ENCODE measurements around the gene TRNP1.
A peak's percentile ranks its signal among the peaks of the same experiment; 100 is the strongest.

The TRNP1 gene

DNA sequence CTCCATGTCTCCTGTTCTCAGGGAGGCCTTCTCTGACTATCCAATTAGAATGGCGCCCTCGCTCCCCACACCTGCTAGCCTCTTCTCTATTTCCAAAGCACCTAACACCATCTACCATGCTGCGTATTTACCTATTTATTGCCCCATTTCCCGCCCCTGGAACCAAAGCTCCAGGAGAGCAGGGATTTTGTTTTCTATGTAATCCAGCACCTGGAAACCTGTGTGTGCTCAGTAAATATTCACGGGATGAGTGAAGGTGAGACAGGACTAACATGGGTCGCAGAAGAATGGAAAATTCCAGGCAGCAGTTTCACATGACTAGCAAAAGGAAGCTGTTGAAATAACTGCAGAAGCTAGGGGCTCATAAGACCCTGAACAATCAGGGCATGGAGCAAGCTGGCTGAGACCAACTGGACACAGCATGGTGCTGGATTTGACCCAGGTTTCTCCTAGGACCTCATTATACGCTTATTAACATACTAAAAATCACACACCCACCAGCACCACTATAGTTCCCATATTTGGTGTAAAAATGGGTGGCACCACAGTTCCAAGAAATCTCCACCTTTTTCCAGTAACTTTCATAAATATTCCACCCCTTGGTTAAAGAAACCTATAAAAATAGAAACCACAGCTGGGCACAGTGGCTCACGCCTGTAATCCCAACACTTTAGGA, 34.2 kb downstream of the TRNP1 start:
- no peak for DNase-seq (ENCODE audit: low spot score)

DNA sequence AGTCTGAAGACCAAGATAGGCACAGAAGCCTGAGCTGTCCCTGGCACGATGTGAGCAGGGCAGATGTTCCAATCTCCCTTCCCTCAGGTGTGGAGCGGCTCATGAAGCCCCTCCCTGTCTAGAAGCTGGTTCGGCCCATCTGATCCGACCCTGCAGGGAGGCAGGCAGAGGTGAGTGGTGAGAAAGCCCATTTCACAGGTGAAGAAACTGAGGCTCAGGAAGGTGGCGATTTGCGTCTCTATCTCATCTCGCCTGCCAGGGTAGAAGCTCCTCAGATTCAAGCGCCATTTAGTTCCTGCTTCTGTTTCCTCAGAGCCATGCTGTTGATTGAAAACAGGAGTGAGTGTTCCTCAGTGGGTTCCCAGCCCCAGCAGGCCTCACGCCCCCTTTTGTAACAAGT, 36.0 kb downstream of the TRNP1 start:
- DNase-seq (ENCODE audit: low spot score): no peak

DNA sequence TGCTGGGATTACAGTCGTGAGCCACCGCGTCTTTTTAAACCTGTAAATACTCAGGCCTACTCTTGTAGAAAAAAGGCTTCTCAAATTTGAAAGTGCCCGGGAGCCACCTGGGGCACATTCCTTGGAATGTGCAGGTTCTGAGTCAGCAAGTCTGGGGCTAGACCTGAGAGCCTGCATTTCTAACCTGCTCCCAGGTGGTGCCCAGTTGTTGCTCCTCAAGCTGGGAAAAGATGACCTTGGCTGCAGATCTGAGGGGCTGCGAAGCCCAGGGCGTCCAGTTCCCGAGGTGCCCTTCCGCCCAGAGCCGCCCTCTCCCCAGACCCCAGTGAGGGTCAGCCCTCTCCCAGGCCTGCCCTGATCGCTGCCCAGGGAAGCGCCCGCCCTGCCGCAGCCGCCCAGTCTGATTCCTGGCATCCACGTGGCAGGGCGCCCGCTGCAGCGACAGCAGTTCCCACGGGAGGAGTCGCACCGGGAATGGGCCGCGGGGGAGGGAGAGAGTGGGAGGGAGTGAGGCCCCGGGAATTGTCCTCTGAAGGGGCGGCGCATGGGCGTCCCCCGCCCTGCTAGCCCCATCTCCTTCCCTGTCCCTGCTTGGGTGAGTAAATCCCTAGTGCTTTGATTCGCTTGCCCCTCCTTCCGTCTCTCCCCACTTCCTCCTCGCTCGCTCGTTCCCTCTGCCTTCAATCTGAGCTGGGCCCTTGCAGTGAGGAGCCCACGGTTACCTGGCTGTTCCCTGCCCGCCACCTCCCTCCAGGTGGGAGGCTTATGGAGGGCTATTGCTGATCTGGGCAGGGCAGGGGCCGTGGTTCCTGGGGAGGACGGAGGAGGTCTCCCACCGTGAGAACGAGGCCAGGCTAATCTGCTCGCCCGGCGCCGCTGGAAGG, 38.0 kb downstream of the TRNP1 start:
- DNase-seq (ENCODE audit: low spot score): no peak

DNA sequence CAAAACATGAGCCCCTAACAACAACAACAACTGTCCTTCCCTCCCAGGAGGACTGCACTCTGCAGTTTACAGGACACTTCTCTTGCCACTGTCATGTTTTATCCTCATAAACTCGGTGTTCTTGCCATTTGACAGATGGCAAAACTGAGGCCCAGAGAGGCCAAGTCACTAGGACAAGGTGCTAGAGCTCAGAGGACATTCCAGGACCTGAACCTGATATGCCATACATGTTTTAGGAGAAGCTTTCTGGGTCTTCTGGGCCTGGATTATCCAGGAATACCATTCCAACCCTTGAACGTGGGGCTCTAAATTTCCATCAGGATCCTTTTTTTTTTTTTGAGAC, 38.6 kb downstream of the TRNP1 start:
- no peak for DNase-seq (ENCODE audit: low spot score)

DNA sequence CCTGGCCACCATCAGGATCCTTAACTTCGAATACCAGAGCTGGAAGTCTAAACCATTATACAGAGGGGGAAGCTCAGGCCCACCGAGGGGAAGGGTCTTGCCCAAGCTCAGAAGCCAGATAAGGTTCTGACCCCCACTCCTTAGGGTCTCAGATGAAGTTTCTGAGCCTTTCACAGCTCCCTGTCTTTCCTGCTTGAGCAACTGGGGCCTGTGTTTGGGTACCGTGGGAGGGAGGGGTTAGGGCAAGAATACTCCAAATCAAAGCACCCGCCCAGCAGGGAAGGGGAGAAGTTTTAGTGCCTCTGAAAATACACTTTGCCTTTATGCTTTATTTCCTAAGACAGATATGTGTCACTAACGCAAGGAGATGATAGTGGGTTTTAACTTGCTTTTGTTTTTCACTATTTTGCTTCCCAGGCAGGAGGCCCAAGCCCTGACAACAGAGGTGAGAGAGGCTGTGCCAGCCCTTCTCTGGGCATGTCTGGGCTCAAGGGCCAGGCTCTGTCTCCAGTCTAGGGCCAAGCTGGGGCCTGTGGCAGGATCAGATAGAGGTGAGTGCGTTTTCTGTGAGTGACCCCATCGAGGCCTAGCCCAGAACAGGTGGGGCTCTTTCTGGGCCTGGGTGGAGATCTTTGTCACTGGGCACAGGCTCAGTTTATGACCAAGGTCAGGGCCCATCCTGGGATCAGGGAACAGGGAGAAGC, 39.7 kb downstream of the TRNP1 start:
- DNase-seq (ENCODE audit: low spot score): no peak

DNA sequence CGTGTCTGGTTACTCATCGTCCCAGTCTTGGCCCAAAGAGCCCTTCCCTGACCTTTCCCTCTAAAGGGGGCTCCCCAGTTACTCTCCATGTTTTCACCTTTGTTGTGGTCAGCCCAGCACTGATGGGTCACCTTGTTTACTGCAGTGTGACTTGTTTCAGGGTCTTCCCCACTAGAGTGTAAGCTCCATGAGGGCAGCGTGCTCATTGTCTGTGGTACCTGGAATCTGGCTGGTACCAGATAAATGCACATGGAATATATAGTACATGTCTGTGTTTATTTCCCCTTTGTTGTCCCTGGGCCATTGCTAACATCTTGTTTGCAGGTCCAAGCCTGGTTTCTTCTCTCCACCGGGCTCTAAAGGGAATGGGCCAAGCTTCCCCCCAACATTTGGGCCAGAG, 41.9 kb downstream of the TRNP1 start:
- DNase-seq (ENCODE audit: low spot score): no peak

DNA sequence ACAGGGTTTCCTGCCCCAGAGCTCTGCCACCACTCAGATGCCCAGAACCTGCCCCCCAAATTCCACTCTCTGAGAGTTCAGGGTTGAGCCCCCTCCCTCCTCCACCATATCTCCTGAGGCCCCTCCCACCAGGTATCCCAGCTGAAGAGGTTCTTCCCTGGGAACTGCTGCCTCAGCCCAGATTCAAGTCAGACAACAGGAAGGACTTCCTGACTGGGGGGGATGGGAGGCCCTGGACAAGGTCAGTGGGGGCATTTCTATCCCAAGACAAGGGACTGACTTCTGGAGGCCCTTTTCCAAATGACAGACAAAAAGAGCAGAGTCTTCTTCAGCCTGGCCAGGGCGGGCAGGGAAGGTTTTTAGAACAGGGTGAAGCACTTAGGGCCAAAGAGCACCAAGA, 43.2 kb downstream of the TRNP1 start:
- no peak for DNase-seq (ENCODE audit: low spot score)

DNA sequence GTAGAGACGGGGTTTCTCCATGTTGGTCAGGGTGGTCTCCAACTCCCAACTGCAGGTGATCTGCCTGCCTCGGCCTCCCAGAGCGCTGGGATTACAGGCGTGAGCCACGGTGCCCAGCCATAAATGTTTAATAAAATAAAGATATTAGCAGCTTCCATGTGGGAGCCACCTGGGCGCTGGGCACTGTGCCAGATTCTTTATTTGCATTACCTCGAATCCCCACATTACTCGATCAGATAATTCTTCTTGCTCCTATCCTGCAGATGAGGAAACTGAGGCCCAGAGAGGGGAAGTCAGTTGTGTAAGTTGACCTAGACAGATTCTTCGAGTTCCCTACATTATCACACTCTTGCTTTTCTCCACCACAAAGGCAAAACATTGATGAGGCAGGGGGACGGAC, 44.0 kb downstream of the TRNP1 start:
- DNase-seq (ENCODE audit: low spot score): no peak

DNA sequence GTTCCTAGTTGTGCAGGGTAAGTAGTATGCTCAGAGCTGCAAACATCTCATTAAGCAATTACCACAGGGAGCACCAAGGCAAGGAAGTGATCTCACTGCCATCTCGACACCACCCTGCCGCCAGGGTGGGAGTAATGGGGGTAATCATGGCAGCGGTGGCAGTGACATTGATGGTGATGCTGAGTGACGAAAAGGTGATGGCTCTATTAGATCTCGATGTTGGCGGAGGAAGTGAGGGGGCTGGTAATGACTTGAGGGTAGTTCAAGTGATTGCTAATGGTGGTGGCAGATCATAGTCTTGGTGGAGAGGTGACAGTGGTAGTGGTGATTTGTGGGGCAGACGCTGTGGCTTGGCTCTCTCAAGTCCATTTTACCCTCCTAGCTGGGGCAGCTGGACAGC, 44.5 kb downstream of the TRNP1 start:
- no peak for DNase-seq (ENCODE audit: low spot score)

DNA sequence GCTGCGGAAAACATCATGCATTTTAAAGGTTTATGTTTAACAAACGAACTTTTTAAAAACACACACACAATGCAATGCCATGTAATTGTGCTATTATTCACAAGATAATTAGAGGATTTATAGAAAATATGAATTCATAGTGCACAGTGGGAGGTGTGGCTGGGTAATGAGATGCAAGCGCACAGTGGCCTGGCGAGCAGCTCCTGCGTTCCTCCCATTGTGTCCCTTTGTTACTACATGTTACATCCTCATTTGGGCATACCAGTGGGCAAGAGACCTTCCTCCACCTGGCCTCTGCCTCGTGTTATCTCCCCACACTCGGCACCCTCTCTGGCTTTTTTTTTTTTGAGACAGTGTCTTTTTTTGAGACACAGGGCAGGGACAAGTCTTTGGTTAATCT, 49.2 kb downstream of the TRNP1 start:
- DNase-seq (ENCODE audit: low spot score): no peak

DNA sequence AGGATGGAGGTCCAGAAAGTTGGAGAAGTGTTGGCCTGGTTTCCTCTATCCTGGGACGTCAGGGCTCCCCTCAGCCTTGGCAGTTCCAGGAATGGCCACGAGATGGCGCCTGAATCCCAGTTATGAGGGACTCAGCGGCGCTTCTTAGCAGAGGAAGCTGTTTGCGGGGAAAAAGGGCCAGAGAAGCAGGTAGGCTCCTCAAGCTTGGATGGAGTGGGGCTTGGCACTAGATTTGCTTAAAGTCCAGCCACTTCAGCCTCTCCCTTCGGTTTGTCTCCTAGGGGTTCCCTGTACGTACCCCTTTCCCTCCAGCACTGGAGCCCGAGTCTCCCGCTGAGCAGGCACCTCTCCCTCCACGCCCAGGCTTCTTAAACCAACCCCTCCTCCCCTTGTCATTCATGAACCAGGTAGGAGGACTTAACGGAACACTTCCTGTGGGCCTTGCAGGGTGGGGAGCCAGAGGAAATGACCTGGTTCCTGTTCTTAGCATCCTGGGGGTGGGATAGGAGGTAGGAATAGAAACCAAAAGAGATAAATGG, 51.2 kb downstream of the TRNP1 start:
- peak; percentile 78 for DNase-seq (ENCODE audit: low spot score)

DNA sequence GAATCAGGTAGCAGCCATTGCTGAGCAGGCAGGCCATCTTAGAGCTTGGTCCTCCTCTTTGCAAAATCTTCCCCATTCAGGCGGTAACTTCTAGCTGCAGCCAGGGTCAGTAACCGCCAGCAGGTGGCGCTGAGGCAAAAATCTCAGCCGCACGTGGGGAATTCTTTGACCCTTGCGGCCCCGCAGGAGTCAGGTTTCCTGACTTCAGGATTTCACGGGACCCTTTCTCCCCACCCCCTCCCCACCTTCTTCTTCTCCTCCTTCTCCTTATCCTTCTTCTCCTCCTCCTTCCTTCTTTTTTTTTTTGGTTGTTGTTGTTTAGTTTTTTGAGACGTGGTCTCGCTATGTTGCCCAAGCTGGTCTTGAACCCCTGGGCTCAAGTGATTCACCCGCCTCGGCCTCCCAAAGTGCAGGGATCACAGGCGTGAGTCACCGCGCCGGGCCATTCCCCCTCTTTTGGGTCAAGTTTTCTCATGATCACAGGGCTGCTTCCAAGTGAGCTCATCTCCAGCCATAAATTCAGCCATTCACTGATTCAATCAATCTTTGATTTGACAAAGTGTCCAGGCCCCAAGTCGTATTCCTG, 52.6 kb downstream of the TRNP1 start:
- peak; percentile 75 for DNase-seq (ENCODE audit: low spot score)

DNA sequence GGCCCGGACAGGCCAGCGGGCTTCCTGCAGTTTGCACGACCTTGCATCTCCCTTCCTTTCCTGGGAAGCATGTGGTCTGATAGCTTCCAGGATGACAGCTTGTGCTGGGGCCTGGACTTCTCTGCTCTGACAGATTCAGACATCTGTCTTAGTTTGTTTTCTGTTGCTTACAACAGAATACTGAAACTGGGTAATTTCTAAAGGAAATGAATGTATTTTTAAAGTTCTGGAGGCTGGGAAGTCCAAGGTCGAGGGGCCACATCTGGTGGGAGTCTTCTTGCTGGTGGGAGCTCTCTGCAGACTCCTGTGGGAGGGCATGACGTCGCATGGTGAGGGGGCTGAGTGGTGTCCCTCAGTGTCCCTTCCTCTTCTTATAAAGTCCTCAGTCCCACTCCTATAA, 54.4 kb downstream of the TRNP1 start:
- no peak for DNase-seq (ENCODE audit: low spot score)

DNA sequence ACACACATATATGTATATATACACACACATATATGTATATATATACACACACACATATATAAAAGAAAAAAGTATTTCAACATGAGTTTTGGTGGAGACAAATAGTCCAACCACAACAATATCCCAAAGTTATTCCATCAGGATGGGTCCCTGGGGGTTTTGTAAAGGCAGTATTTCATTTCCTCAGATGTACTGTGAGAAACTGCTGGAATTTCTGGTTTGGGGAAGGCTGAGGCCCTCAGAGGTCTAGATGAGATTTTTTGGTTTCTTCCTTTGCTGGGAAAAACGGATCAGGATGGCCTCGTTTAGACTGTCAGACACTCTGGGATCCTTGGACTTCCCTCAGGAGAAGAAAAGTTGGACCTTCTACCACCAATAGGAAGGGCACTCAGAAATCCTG, 55.6 kb downstream of the TRNP1 start:
- DNase-seq (ENCODE audit: low spot score): no peak

DNA sequence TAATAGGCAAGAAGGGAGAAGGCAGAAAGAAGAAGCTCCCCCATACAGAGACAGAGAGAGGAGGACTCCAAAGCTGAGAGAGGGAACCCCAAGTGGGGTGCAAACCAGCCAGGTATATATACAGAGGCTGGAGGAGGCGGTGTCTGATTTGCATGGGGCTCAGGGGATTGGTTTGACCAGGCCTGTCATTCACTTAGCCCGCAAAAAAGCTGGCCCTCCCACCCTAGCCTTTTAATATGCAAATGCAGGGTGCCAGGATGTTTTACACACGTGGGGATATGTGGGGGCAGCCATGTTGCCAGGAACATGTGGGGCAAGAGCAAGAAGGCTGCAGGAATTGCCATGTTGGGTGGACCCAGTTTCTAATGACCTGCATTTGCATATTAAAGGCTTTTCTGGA, 56.1 kb downstream of the TRNP1 start:
- DNase-seq (ENCODE audit: low spot score): no peak

Data from HuH-7 (cell line).